Mammary epithelial cell (primary cell): ENCODE results near the gene ADCY2.

Experiments
- EZH2 ChIP-seq: IDR thresholded peaks from 2 replicates; pipeline ENCODE4 v1.6.1; 2012; ENCODE audit warnings: low read length, inconsistent platforms, borderline replicate concordance
- TF ChIP-seq, protein P1 (sequence below), 2 donors: IDR thresholded peaks in 1 of 2; conservative IDR thresholded peaks in 1 of 2; 2 replicates each; pipeline ENCODE4 v1.5.1; 2011 to 2012; ENCODE audit warnings: inconsistent platforms in 2 of 2, low read length in 2 of 2, mild to moderate bottlenecking in 2 of 2, control low read depth in 1 of 2, low read depth in 1 of 2; ENCODE audit not compliant: insufficient read depth in 1 of 2; ENCODE audit errors: extremely low read depth in 1 of 2

DNA sequence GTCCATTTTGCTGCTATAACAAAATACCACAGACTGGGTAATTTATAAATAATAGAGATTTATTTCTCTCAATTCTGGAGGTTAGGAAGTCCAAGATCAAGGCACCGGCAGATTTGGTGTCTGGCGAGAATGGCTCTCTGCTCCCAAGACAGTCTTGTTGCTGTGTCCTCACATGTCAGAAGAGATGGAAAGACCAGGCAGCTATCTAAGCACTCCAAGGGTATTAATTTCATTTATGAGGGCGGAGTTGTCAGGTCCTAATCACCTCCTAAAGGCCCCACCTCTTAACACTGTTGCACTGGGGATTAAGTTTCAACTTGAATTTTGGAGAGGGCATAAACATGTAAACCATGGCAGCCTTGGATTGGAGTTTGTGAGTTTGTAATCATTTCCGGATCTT, 30.3 kb downstream of the ADCY2 start:
- TF ChIP-seq, protein P1, sequence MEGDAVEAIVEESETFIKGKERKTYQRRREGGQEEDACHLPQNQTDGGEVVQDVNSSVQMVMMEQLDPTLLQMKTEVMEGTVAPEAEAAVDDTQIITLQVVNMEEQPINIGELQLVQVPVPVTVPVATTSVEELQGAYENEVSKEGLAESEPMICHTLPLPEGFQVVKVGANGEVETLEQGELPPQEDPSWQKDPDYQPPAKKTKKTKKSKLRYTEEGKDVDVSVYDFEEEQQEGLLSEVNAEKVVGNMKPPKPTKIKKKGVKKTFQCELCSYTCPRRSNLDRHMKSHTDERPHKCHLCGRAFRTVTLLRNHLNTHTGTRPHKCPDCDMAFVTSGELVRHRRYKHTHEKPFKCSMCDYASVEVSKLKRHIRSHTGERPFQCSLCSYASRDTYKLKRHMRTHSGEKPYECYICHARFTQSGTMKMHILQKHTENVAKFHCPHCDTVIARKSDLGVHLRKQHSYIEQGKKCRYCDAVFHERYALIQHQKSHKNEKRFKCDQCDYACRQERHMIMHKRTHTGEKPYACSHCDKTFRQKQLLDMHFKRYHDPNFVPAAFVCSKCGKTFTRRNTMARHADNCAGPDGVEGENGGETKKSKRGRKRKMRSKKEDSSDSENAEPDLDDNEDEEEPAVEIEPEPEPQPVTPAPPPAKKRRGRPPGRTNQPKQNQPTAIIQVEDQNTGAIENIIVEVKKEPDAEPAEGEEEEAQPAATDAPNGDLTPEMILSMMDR (conservative IDR thresholded peaks at IDR 0.05 in 1 of 2, IDR thresholded peaks at IDR 0.05 in 1 of 2; ENCODE audit: extremely low read depth in 1 of 2, insufficient read depth in 1 of 2, low read depth in 1 of 2, low read length in 2 of 2), result no peak
- TF ChIP-seq EZH2, result no peak
